OCI-LY1 (cell line): ENCODE data around the gene LPAR5.
A peak's percentile ranks its signal among the peaks of the same experiment; 100 is the strongest.

Experiments used
- H2AFZ ChIP-seq: fragments of 200-600 bp; sonication (generic), shearing (Covaris generic); 2 replicates; pipeline ENCODE4 v1.6.0; 2014; ENCODE audit warnings: antibody characterized with exemption, mild to moderate bottlenecking, low read length
- H3F3A ChIP-seq: fragments of 200-600 bp; sonication (generic), shearing (Covaris generic); 2 replicates; pipeline ENCODE4 v1.6.0; 2014; ENCODE audit warnings: mild to moderate bottlenecking, antibody characterized with exemption, low read length, moderate library complexity; ENCODE audit not compliant: insufficient read depth
- H3K27ac ChIP-seq: fragments of 200-600 bp; sonication (generic); 2 replicates; pipeline ENCODE4 v1.5.1; 2014; ENCODE audit warnings: low read length, mixed run types, mild to moderate bottlenecking, low read depth; ENCODE audit not compliant: poor library complexity, severe bottlenecking
- H3K27me3 ChIP-seq: fragments of 200-600 bp; sonication (generic); 2 replicates; pipeline ENCODE4 v1.6.0; 2014; ENCODE audit warnings: antibody characterized with exemption, mild to moderate bottlenecking, low read length, moderate library complexity; ENCODE audit not compliant: insufficient read depth
- H3K36me3 ChIP-seq: fragments of 200-600 bp; sonication (generic); 2 replicates; pipeline ENCODE4 v1.6.1; 2014; ENCODE audit warnings: mild to moderate bottlenecking, antibody characterized with exemption, low read length, moderate library complexity, mixed read lengths; ENCODE audit not compliant: insufficient read depth
- H3K4me1 ChIP-seq: fragments of 200-600 bp; sonication (generic); 2 replicates; pipeline ENCODE4 v1.5.1; 2014; ENCODE audit warnings: mild to moderate bottlenecking, low read length, moderate library complexity; ENCODE audit not compliant: insufficient read depth, severe bottlenecking
- H3K4me2 ChIP-seq: fragments of 200-600 bp; sonication (generic), shearing (Covaris generic); 2 replicates; pipeline ENCODE4 v1.6.1; 2014; ENCODE audit warnings: low read length
- H3K4me3 ChIP-seq: fragments of 200-600 bp; sonication (generic); 2 replicates; pipeline ENCODE4 v1.5.1; 2014; ENCODE audit warnings: low read length, low read depth, mild to moderate bottlenecking, mixed read lengths; ENCODE audit not compliant: poor library complexity, severe bottlenecking
- H3K79me2 ChIP-seq: fragments of 200-600 bp; shearing (Covaris generic); 2 replicates; pipeline ENCODE4 v1.6.1; 2016; ENCODE audit warnings: mixed run types, low read length, mixed read lengths; ENCODE audit not compliant: insufficient read depth
- H3K9ac ChIP-seq: fragments of 200-600 bp; sonication (generic), shearing (Covaris generic); 2 replicates; pipeline ENCODE4 v1.6.1; 2014; ENCODE audit warnings: mild to moderate bottlenecking, low read length, mixed read lengths
- H3K9me2 ChIP-seq: fragments of 200-600 bp; sonication (generic), shearing (Covaris generic); 2 replicates; pipeline ENCODE4 v1.6.1; 2014; ENCODE audit warnings: low read depth, mild to moderate bottlenecking, low read length, mixed read lengths
- H3K9me3 ChIP-seq: fragments of 200-600 bp; shearing (Covaris generic); 2 replicates; pipeline ENCODE4 v1.6.1; 2014; ENCODE audit warnings: low read length, mixed read lengths
- H4K20me1 ChIP-seq: fragments of 200-600 bp; sonication (generic), shearing (Covaris generic); 2 replicates; pipeline ENCODE4 v1.6.0; 2016; ENCODE audit warnings: mild to moderate bottlenecking, low read length; ENCODE audit not compliant: insufficient read depth
- EZH2 ChIP-seq: fragments of 200-600 bp; sonication (generic), shearing (Covaris generic); IDR thresholded peaks from 2 replicates; pipeline ENCODE4 v1.8.0; 2017; ENCODE audit warnings: borderline replicate concordance, mixed run types, mild to moderate bottlenecking, antibody characterized with exemption, low read length, moderate library complexity, mixed read lengths
- TF ChIP-seq, protein P1 (sequence below): fragments of 200-600 bp; sonication (generic), shearing (Covaris generic); IDR thresholded peaks from 2 replicates; pipeline ENCODE4 v1.5.1; 2017; ENCODE audit warnings: mild to moderate bottlenecking, antibody characterized with exemption, low read length, moderate library complexity, mixed read lengths

The LPAR5 gene

DNA sequence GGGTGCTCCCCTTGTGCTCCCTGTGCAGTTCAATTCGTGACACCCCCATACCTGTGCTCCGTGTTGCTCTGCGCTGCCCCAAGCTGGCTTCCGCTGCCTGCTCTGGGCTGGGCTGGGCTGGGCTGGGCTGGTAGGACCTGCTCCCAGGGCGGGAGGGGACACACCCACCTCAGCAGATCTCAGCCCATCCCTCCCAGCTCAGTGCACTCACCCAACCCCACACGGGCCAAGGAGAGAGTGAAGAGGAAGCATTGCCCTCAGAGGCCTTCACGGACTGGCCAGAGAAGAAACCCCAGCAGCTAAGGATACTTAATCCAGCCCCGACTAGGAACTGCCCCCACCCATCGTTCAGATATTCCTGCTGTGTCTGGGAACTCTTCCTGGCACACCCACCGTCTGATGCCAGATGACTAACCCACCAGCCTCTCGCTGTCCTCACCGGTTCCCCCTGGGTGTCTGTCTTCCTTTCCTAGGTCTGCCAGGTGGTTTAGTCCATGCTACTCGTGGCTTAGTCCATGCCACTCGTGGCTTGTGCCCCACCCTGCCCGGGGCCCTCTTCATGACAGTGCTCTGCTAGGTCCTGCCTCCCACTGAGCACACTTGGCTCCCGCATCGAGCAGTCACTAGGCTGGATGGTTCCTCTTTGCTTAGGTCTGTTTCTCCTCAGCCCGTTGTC lies at the start of gene LPAR5:
TSS of gene LPAR5 (minus strand) at position 104 of the 676 bp plus-strand sequence. CDS start 14,711 bp downstream, outside the sequence.
- peak within 1 kb of the TSS; percentile 95 for H3K27ac ChIP-seq
- H3F3A ChIP-seq, result no peaks in the 10 kb centered on the region
- no peak within 1 kb of the TSS for H2AFZ ChIP-seq
- TF ChIP-seq, protein P1, sequence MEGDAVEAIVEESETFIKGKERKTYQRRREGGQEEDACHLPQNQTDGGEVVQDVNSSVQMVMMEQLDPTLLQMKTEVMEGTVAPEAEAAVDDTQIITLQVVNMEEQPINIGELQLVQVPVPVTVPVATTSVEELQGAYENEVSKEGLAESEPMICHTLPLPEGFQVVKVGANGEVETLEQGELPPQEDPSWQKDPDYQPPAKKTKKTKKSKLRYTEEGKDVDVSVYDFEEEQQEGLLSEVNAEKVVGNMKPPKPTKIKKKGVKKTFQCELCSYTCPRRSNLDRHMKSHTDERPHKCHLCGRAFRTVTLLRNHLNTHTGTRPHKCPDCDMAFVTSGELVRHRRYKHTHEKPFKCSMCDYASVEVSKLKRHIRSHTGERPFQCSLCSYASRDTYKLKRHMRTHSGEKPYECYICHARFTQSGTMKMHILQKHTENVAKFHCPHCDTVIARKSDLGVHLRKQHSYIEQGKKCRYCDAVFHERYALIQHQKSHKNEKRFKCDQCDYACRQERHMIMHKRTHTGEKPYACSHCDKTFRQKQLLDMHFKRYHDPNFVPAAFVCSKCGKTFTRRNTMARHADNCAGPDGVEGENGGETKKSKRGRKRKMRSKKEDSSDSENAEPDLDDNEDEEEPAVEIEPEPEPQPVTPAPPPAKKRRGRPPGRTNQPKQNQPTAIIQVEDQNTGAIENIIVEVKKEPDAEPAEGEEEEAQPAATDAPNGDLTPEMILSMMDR, result no peak
- no peak for TF ChIP-seq EZH2
- H3K4me1 ChIP-seq, result peaks cover 83% of the 10 kb centered on the region
- peak within 1 kb of the TSS; percentile 81 for H3K4me2 ChIP-seq
- H4K20me1 ChIP-seq, result no peaks in the 10 kb centered on the region
- H3K9ac ChIP-seq, result peak within 1 kb of the TSS; percentile 75
- no peaks in the 10 kb centered on the region for H3K27me3 ChIP-seq
- H3K4me3 ChIP-seq, result peak within 1 kb of the TSS; percentile 56
- no peaks in the 10 kb centered on the region for H3K36me3 ChIP-seq
- H3K9me2 ChIP-seq, result no peaks in the 10 kb centered on the region
- H3K79me2 ChIP-seq, result no peaks in the 10 kb centered on the region
- no peaks in the 10 kb centered on the region for H3K9me3 ChIP-seq

DNA sequence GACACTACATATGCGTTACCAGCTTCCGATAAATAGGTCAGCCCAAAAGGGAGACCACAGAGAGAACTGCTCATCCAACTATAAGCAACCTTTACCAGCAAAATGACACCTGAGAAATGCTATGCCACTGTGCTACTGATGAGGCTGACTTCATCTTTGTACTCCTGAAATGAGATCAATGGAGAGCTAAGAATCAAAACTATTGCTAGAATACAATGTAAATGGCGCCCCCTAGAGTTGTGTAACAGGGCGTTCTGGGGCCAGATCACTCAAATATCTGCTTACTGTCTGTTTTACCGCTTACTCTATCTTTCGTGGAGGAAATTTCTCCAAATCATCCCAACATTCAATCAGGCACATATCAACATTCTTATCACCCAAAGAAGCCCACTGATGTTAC lies 48.9 kb upstream of the LPAR5 start:
- no peak for TF ChIP-seq EZH2
- TF ChIP-seq, protein P1, result peak; percentile 80
- Histone ChIP-seq H3K4me2 (no peak overlapping the region), H2AFZ (no peak overlapping the region), H3K9ac (no peak overlapping the region), H3K27me3 (no peaks in the 10 kb centered on the region), H3K4me3 (no peak overlapping the region), H3K9me2 (no peaks in the 10 kb centered on the region), H4K20me1 (no peaks in the 10 kb centered on the region), H3K9me3 (no peaks in the 10 kb centered on the region), H3K4me1 (peaks cover 21% of the 10 kb centered on the region), H3K27ac (no peak overlapping the region), H3K36me3 (peaks cover 69% of the 10 kb centered on the region), H3F3A (no peaks in the 10 kb centered on the region; the same call in none of the 2 replicates), H3K79me2 (peaks cover 77% of the 10 kb centered on the region)

DNA sequence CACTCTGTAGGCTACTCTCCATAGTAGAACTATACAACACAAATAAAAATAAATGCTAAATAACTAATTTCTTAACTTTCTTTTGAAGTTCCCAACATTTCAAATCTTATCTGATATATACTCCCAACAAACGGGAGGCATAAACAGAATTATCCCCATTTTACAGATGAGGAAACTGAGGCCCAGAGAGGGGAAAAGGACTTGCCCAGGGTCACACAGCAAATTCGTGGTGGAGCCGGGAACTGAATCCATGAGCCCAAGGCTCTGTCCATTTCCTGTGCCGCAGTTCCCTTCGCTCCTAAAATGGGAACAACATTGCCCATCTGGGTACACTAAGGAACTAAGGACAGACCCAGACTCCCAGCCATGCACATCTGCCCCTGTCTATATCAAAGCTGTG lies 41.2 kb upstream of the LPAR5 start:
- no peaks in the 10 kb centered on the region for H3F3A ChIP-seq
- no peak overlapping the region for H3K27ac ChIP-seq
- H4K20me1 ChIP-seq, result no peaks in the 10 kb centered on the region
- no peaks in the 10 kb centered on the region for H3K27me3 ChIP-seq
- H3K9me2 ChIP-seq, result no peaks in the 10 kb centered on the region
- no peak overlapping the region for H3K4me2 ChIP-seq
- no peak overlapping the region for H2AFZ ChIP-seq
- H3K79me2 ChIP-seq, result peaks cover 14% of the 10 kb centered on the region
- H3K4me1 ChIP-seq, result no peaks in the 10 kb centered on the region
- no peaks in the 10 kb centered on the region for H3K9me3 ChIP-seq
- H3K4me3 ChIP-seq, result no peak overlapping the region
- TF ChIP-seq, protein P1, result no peak
- no peak for TF ChIP-seq EZH2
- peaks cover 98% of the 10 kb centered on the region for H3K36me3 ChIP-seq
- no peak overlapping the region for H3K9ac ChIP-seq
